22Rv1 (cell line): ENCODE measurements around the gene PROK1.

Experiments used
- H3K27ac ChIP-seq: fragments of 450-650 bp; 2 replicates; pipeline ENCODE4 v1.5.1; 2017
- ZFX ChIP-seq: fragments of 450-650 bp; IDR thresholded peaks from 2 replicates; pipeline ENCODE4 v1.6.1; 2017; ENCODE audit warnings: antibody characterized with exemption, borderline replicate concordance
- TF ChIP-seq, protein P1 (sequence below): fragments of 450-650 bp; IDR thresholded peaks from 2 replicates; pipeline ENCODE4 v1.5.1; 2017; ENCODE audit warnings: mild to moderate bottlenecking

PROK1 gene, protein sequence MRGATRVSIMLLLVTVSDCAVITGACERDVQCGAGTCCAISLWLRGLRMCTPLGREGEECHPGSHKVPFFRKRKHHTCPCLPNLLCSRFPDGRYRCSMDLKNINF

DNA sequence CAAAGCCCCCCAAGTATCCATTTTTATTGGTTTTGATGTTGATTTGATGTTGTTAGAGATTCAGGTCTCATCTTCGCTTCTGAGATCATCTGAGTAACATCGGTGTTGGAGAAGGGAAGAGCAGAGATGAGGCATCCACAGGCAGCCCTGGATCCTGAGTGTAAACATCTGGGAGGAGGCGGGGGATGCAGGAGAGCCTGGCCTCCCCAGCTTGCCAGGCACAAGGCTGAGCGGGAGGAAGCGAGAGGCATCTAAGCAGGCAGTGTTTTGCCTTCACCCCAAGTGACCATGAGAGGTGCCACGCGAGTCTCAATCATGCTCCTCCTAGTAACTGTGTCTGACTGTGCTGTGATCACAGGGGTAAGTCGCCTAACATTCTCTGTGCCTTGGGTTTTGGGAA, at the start of gene PROK1:
Gene PROK1 (plus strand): TSS at position 221 of the 400 bp plus-strand sequence. CDS start 68 bp downstream, at position 289.
- H3K27ac ChIP-seq = no peak within 1 kb of the TSS

DNA sequence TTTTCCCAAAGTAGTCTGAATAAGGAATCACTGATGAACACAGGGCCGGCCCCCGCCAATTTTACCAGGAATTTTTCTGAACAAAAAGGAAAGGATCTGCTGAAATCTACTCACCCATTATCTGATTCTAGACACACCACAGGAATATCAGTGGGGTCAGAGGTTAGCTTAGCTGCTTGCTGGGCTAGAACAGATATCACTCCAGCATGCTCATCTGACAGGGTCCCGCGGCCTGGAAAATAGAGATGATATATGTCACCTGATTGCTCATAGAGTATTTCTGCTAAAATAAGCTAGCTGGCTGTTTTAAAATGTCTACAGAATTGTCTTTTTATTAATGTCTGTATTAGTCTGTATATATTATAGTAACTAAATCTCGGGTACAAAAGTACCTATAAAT, 47.1 kb upstream of the PROK1 start:
- H3K27ac ChIP-seq = no peak overlapping the region
- TF ChIP-seq ZFX = no peak
- TF ChIP-seq, protein P1, sequence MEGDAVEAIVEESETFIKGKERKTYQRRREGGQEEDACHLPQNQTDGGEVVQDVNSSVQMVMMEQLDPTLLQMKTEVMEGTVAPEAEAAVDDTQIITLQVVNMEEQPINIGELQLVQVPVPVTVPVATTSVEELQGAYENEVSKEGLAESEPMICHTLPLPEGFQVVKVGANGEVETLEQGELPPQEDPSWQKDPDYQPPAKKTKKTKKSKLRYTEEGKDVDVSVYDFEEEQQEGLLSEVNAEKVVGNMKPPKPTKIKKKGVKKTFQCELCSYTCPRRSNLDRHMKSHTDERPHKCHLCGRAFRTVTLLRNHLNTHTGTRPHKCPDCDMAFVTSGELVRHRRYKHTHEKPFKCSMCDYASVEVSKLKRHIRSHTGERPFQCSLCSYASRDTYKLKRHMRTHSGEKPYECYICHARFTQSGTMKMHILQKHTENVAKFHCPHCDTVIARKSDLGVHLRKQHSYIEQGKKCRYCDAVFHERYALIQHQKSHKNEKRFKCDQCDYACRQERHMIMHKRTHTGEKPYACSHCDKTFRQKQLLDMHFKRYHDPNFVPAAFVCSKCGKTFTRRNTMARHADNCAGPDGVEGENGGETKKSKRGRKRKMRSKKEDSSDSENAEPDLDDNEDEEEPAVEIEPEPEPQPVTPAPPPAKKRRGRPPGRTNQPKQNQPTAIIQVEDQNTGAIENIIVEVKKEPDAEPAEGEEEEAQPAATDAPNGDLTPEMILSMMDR = no peak

More for the DNA sequence above, at the start of gene PROK1:
- no peak for TF ChIP-seq ZFX
- TF ChIP-seq, protein P1 = no peak

DNA sequence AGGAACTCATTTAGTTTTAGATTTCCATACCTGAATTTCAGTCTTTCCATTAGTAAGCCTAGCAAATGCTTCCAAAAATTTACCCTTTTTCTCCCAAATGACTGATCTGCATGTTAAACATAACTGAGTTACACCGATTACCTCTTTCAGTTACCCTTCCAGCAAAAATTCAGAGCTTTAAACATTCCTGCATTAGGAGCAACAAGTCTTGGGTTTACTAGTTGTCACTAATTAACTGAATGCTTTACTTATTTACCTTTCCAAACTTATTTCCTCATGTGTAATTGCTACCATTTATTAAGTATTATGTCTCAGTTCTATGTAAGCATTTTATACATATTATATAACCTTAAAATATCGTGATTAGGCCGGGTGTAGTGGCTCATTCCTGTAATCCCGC, 46.5 kb upstream of the PROK1 start:
- TF ChIP-seq ZFX = no peak
- TF ChIP-seq, protein P1 = no peak
- no peak overlapping the region for H3K27ac ChIP-seq

DNA sequence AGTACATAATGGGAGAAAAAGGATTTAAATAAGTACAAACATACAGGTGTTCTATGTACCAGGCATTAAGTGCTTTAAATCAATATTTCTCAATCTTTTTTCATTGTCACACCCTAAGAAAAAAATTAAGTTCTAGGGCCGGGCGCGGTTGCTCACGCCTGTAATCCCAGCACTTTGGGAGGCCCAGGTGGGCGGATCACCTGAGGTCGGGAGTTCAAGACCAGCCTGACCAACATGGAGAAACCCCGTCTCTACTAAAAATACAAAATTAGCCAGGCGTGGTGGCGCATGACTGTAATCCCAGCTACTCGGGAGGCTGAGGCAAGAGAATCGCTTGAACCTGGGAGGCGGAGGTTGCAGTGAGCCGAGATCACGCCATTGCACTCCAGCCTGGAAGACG, 44.5 kb upstream of the PROK1 start:
- H3K27ac ChIP-seq = peak overlapping the region; percentile 85

DNA sequence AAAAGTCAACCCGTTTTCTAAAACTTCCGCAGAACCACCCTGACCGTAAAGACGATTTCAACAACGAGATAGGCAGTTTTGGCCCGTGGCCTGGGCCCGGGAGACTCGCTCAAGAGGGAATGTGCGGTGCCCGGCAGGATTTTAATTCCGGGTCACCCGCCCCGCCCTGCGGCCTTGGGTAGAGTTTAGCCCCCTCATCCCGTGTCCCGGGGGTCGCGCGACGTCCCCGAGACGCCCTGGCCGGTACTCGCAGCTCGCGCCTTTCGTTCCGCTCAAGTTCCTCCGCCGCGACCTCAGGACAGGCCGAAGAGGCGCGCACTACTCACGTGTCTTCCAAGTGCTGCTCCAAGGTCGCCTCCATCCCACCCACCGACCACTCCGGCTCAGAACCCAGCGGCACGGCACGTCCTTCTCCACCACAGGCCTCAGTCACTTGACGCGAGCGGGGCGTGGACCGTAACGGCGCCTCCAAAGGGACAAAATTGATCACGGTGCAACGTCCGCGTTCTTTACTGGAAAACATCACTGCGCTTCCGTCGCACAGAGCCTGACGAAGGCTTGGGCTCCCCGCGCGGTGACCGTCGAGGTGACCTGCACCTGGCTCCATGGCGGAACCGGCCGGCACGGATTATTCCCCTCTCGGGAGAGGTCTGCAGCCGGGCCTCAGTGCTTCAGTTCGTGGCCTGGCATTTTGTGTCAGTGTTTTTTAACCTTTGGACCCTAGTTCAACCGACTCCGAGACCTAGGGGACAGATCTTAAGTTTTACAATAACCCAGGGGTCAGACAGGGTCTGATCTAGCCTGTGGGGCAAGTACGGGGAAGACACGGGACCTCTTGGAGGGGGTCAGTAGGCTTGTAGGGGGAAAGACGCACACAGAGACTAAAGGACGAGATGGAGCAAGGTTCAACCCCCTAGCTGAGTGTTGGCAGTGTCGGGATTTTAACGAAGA, 43.4 kb upstream of the PROK1 start, which contains the start of gene LAMTOR5:
Gene LAMTOR5 (minus strand): TSS at position 435 of the 951 bp plus-strand sequence. CDS start 74 bp downstream, at position 361.
- H3K27ac ChIP-seq = peak within 1 kb of the TSS; percentile 85
- TF ChIP-seq, protein P1 = no peak

DNA sequence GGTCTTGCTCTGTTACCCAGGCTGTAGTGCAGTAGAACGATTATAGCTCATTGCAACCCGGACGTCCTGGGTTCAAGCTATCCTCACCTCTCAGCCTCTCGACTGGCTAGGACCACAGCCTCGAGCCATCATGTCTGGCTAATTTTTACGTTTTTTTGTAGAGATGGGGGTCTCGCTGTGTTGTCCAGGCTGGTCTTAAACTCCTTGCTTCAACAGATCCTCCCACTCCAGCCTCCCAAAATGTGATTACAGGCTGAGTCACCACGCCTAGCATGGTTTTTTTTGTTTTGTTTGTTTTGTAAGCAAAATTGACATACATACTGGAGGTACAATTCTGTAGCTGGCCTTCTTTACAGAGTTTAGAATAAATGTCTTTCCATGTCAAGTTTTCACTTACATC, 42.5 kb upstream of the PROK1 start:
- H3K27ac ChIP-seq = peak overlapping the region; percentile 85; the same call in 1 of the 2 replicates
- TF ChIP-seq ZFX = no peak
- TF ChIP-seq, protein P1 = no peak

DNA sequence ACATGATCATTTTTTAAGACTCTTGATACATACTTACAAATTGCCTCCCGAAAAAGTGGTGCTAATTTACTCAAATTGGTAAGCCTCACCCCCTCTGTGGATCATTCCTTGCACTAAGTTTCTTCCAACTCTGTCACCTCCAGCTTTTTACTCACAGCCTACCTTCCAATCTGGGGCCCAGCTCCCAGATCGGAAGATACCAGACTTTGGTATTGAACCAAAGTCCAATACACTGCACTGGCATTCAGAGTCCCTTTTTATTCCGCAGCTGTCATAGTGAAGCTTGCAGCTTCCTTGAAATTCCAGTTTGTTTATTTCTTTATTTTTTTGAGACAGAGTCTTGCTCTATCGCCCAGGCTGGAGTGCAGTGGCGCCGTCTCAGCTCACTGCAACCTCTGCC, 41.6 kb upstream of the PROK1 start:
- no peak overlapping the region for H3K27ac ChIP-seq
- TF ChIP-seq, protein P1 = no peak
- no peak for TF ChIP-seq ZFX
